PC-3 (cell line): ENCODE results near the gene ZNF136. TPM values are rescaled to one million over a fixed set of nuclear protein-coding genes. Genes with fewer than 3 reads are reported as not detected.

Experiments
- ATAC-seq: fragments of 200-7000 bp; cut with Tn5 transposase; 2 replicates; pipeline ENCODE4 v1.9.1; 2020; ENCODE audit warnings: mild to moderate bottlenecking, moderate library complexity
- BruUV-seq: library from RNA; stranded (reverse); fragments of 400-500 nt; replicated peaks from 2 replicates; lab custom pipeline; 2021; lab: Mats Ljungman, UMichigan
- CTCF ChIA-PET: fragments of 300-600 bp; sonication (Branson Sonifier 250); formaldehyde crosslinking; loops from one replicate; lab custom pipeline; 2022; ENCODE audit warnings: antibody characterized with exemption; lab: Charles Lee
- POLR2A ChIA-PET: fragments of 300-600 bp; sonication (Branson Sonifier 250); formaldehyde crosslinking; loops from one replicate; lab custom pipeline; 2022; ENCODE audit warnings: antibody characterized with exemption; ENCODE audit not compliant: unreplicated experiment; lab: Charles Lee
- DNase-seq: peaks from one replicate; pipeline ENCODE4 v3.0.0-alpha.2; 2015
- H2AFZ ChIP-seq: fragments of 300-600 bp; sonication (generic); 2 replicates; pipeline ENCODE4 v1.6.0; 2016; ENCODE audit warnings: antibody characterized with exemption, low read length
- H3F3A ChIP-seq: fragments of 300-600 bp; sonication (generic); one replicate; pipeline ENCODE4 v1.6.0; 2017; ENCODE audit warnings: antibody characterized with exemption, low read length, control low read depth, mild to moderate bottlenecking; ENCODE audit not compliant: unreplicated experiment
- H3K27ac ChIP-seq: fragments of 300-600 bp; sonication (generic); 2 replicates; pipeline ENCODE4 v1.5.1; 2016; ENCODE audit warnings: mild to moderate bottlenecking, low read length
- H3K27me3 ChIP-seq: fragments of 300-600 bp; sonication (generic); 2 replicates; pipeline ENCODE4 v1.6.1; 2016; ENCODE audit warnings: low read length, mixed read lengths
- H3K36me3 ChIP-seq: fragments of 300-600 bp; sonication (generic); 2 replicates; pipeline ENCODE4 v1.6.1; 2016; ENCODE audit warnings: low read depth, mixed run types, low read length, mixed read lengths
- H3K4me1 ChIP-seq: fragments of 300-600 bp; sonication (generic); 2 replicates; pipeline ENCODE4 v1.5.1; 2016; ENCODE audit warnings: low read length; ENCODE audit not compliant: insufficient read depth
- H3K4me2 ChIP-seq: fragments of 300-600 bp; sonication (generic); 2 replicates; pipeline ENCODE4 v1.6.0; 2016; ENCODE audit warnings: low read length
- H3K4me3 ChIP-seq: fragments of 300-600 bp; sonication (generic); 2 replicates; pipeline ENCODE4 v1.5.1; 2016; ENCODE audit warnings: mild to moderate bottlenecking, low read length, mixed read lengths
- H3K79me2 ChIP-seq: fragments of 300-600 bp; sonication (generic); 2 replicates; pipeline ENCODE4 v1.6.1; 2017; ENCODE audit warnings: low read length, mixed read lengths
- H3K9ac ChIP-seq: fragments of 300-600 bp; sonication (generic); 2 replicates; pipeline ENCODE4 v1.6.0; 2016; ENCODE audit warnings: mild to moderate bottlenecking, low read length
- H3K9me2 ChIP-seq: fragments of 300-600 bp; sonication (generic); replicated peaks from 2 replicates; pipeline ENCODE4 v1.6.1; 2016; ENCODE audit warnings: mixed run types, low read length, mixed read lengths
- H3K9me3 ChIP-seq: fragments of 300-600 bp; sonication (generic); 2 replicates; pipeline ENCODE4 v1.6.1; 2016; ENCODE audit warnings: low read length, mixed read lengths
- H4K20me1 ChIP-seq: fragments of 300-600 bp; sonication (generic); 2 replicates; pipeline ENCODE4 v1.6.1; 2016; ENCODE audit warnings: low read length, mixed read lengths
- CTCF ChIP-seq: fragments of 300-600 bp; sonication (generic); conservative IDR thresholded peaks from 2 replicates; pipeline ENCODE4 v1.5.1; 2017; ENCODE audit warnings: antibody characterized with exemption, low read depth, mild to moderate bottlenecking, low read length
- EZH2 ChIP-seq: fragments of 300-600 bp; sonication (generic); IDR thresholded peaks from one replicate; pipeline ENCODE4 v1.6.1; 2017; ENCODE audit warnings: antibody characterized with exemption, mild to moderate bottlenecking, low read length; ENCODE audit not compliant: unreplicated experiment
- EZH2phosphoT487 ChIP-seq: fragments of 300-600 bp; sonication (generic); IDR thresholded peaks from 2 replicates; pipeline ENCODE4 v1.6.1; 2018; ENCODE audit warnings: mild to moderate bottlenecking, antibody characterized with exemption, low read length, borderline replicate concordance
- intact Hi-C: fragments of 100-400 bp; cut with micrococcal nuclease; formaldehyde crosslinking; loops from 2 replicates; pipeline ENCODE4 v1.9.0; 2023
- total RNA-seq: library from RNA; depleted of rRNA; stranded (reverse); fragments of >200 nt; gene quantifications from 2 replicates; pipeline ENCODE4 v1.2.3, GENCODE V29; 2014

The ZNF136 gene
- total RNA-seq, 1 experiment from 2014 or later: 7.9 TPM

- Histone ChIP-seq H3K4me2 (no peak overlapping the region), H3K9me2 (no peaks in the 10 kb centered on the region), H3K27ac (no peak overlapping the region), H4K20me1 (no peaks in the 10 kb centered on the region), H3K4me3 (no peak overlapping the region), H3K4me1 (no peaks in the 10 kb centered on the region), H3K27me3 (no peaks in the 10 kb centered on the region), H3K9ac (no peak overlapping the region), H2AFZ (no peak overlapping the region), H3F3A (no peaks in the 10 kb centered on the region), H3K9me3 (peaks cover 19% of the 10 kb centered on the region), H3K79me2 (no peaks in the 10 kb centered on the region), H3K36me3 (no peaks in the 10 kb centered on the region; the same call in 1 of the 2 replicates)
- ChIA-PET CTCF (no interaction called here), POLR2A (no interaction called here)
- no peak for DNase-seq
- intact Hi-C loops: no loop called here
- no peak for TF ChIP-seq CTCF
- no peak for TF ChIP-seq EZH2
- TF ChIP-seq EZH2phosphoT487: no peak
- no peak for ATAC-seq
- BruUV-seq: no TSS peak
Measured at GRCh38 chr19:12117201-12117970, 45.5 kb upstream of the ZNF136 start.

GRCh38 chr19:12126707-12127106 is 36.2 kb upstream of the ZNF136 start:
- POLR2A ChIA-PET: no interaction called here

More at GRCh38 chr19:12126707-12127106, 36.2 kb upstream of the ZNF136 start:
- H3F3A ChIP-seq: no peaks in the 10 kb centered on the region
- no peak overlapping the region for H3K4me2 ChIP-seq
- CTCF ChIA-PET: interaction anchor here (0.5 to 0.6 kb wide), 2 partner anchors 13 to 263 kb away, joined by 3 to 13 read pairs; partner anchors contain the start of gene ZNF20
- peaks cover 14% of the 10 kb centered on the region for H3K36me3 ChIP-seq
- ATAC-seq (no peak), DNase-seq (no peak)
- H3K9me2 ChIP-seq: no peaks in the 10 kb centered on the region
- H3K27ac ChIP-seq: no peak overlapping the region
- H2AFZ ChIP-seq: no peak overlapping the region
- no peaks in the 10 kb centered on the region for H3K27me3 ChIP-seq
- intact Hi-C loops: no loop called here
- H3K79me2 ChIP-seq: no peaks in the 10 kb centered on the region
- no peaks in the 10 kb centered on the region for H3K4me1 ChIP-seq
- H3K9me3 ChIP-seq: peaks cover 32% of the 10 kb centered on the region
- H3K4me3 ChIP-seq: no peak overlapping the region
- H4K20me1 ChIP-seq: no peaks in the 10 kb centered on the region
- no TSS peak for BruUV-seq
- no peak overlapping the region for H3K9ac ChIP-seq
- peak; percentile 57 for TF ChIP-seq CTCF
- no peak for TF ChIP-seq EZH2
- TF ChIP-seq EZH2phosphoT487: no peak
